HG02852 (cell line): Measurements from ENCODE around the gene RTKN2.

ENCODE experiments used
- ATAC-seq: cut with Tn5 transposase; IDR thresholded peaks from one replicate; pipeline ENCODE4 v1.9.1; 2021; ENCODE audit warnings: mild to moderate bottlenecking, moderate library complexity; ENCODE audit not compliant: unreplicated experiment

RTKN2 gene

GRCh38 chr10:62231371-62231770 is 37.3 kb downstream of the RTKN2 start:
- no peak for ATAC-seq

GRCh38 chr10:62230344-62231121 is 38.1 kb downstream of the RTKN2 start:
- no peak for ATAC-seq

GRCh38 chr10:62225362-62225761 is 43.3 kb downstream of the RTKN2 start:
- no peak for ATAC-seq

GRCh38 chr10:62224606-62225005 is 44.0 kb downstream of the RTKN2 start:
- no peak for ATAC-seq

GRCh38 chr10:62217683-62218082 is 51.0 kb downstream of the RTKN2 start:
- ATAC-seq: no peak

GRCh38 chr10:62214364-62214874 is 54.2 kb downstream of the RTKN2 start:
- ATAC-seq: no peak

- ATAC-seq: no peak
Observed at GRCh38 chr10:62205750-62206399, 62.8 kb downstream of the RTKN2 start.

- ATAC-seq: peak; percentile 97
Observed at GRCh38 chr10:62199584-62199983, 69.1 kb downstream of the RTKN2 start.

GRCh38 chr10:62196528-62196927 is 72.1 kb downstream of the RTKN2 start:
- ATAC-seq: no peak

- no peak for ATAC-seq
Observed at GRCh38 chr10:62195675-62195926, 73.0 kb downstream of the RTKN2 start.

GRCh38 chr10:62194924-62195674 is 73.5 kb downstream of the RTKN2 start:
- no peak for ATAC-seq

GRCh38 chr10:62193479-62193878 is 75.2 kb downstream of the RTKN2 start:
- ATAC-seq: no peak

GRCh38 chr10:62189131-62189530 is 79.5 kb downstream of the RTKN2 start:
- no peak for ATAC-seq

- no peak for ATAC-seq
Observed at GRCh38 chr10:62188021-62188616, 80.5 kb downstream of the RTKN2 start.

- ATAC-seq: no peak
Observed at GRCh38 chr10:62186999-62187675, 81.5 kb downstream of the RTKN2 start.

- no peak for ATAC-seq
Observed at GRCh38 chr10:62185919-62186692, 82.5 kb downstream of the RTKN2 start.

GRCh38 chr10:62183857-62184795 is 84.5 kb downstream of the RTKN2 start:
- ATAC-seq: no peak

- peak; percentile 83 for ATAC-seq
Observed at GRCh38 chr10:62183442-62183841, 85.2 kb downstream of the RTKN2 start.

GRCh38 chr10:62182595-62182994 is 86.0 kb downstream of the RTKN2 start:
- no peak for ATAC-seq
